Testis (tissue), 2 donors: ENCODE measurements around the gene RAD18.

Experiments
- CTCF ChIP-seq, 3 experiments: fragments of 450-650 bp in 2 of 3; fragments of 200-600 bp in 1 of 3; sonication (generic) in 1 of 3; IDR thresholded peaks; one replicate each; pipeline ENCODE4 v1.5.1; 2016 to 2019; ENCODE audit warnings: antibody characterized with exemption in 3 of 3, mild to moderate bottlenecking in 2 of 3, moderate library complexity in 1 of 3
- POLR2A ChIP-seq: fragments of 450-650 bp; IDR thresholded peaks from one replicate; pipeline ENCODE4 v1.6.1; 2017; ENCODE audit warnings: antibody characterized with exemption, mild to moderate bottlenecking, moderate library complexity

GRCh38 chr3:8911781-8912180 is 51.5 kb downstream of the RAD18 start:
- TF ChIP-seq CTCF (IDR thresholded peaks at IDR 0.05) (no peak), POLR2A (no peak)
